ENCODE results near the gene IRF4. TPM values are rescaled to one million over a fixed set of nuclear protein-coding genes. Genes with fewer than 3 reads are reported as not detected.

The IRF4 gene
- total RNA-seq = not detected

DNA sequence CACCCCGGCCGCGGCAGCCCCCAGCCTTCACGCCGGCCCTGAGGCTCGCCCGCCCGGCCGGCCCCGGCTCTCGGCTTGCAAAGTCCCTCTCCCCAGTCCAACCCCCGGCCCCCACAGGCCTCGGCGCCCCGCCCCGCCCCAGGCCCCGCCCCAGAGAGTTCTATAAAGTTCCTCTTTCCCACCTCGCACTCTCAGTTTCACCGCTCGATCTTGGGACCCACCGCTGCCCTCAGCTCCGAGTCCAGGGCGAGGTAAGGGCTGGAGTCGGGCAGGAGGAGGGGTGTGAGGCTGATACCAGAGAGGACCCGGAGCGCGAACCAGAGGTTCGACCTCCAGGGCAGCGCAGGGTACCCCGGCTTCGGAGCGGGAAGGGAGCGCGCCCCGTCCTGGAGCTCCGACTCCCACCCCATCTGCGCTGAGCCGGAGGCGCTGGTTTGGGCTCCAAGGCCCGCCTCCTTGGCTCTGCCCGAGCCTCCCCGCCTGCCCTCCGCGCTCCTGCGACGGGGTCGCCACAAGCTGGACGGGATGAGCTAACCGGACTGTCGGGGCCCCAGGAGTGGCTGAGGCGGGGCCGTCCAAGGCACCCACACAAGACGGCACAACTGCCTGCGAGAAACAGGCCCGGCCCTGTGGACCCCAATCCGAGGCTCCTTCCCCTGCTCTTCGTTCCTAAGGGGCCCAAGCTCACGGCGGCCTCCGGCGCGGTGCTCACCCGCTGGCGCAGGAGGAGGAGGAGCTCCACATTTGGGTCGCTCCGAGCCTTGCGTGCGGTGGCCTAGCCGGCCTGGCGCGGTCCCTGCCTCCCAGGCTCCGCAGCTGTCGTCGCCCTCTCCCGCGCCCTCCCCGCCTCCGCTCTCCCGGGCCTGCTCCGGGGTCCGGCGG, at the start of gene IRF4:
Gene IRF4 (plus strand): TSS at position 194 of the 882 bp plus-strand sequence. CDS start 1,401 bp downstream, outside the sequence.

Other genes starting within 250 kb of the IRF4 start
- gene DUSP22, start 99.3 kb upstream of the IRF4 start, total RNA-seq = 36.6 TPM